Measurements from ENCODE around the gene DTX3.
"Not testable (repeated sequence)": the region's sequence is repeated elsewhere in the genome, so short reads cannot be mapped to it uniquely, and the experiment has no call there.

Gene DTX3

GRCh38 chr12:57655541-57656240, 51.1 kb downstream of the DTX3 start:
- H3K9ac ChIP-seq (ENCODE audit: low read length): no peak overlapping the region
- no peak overlapping the region for H3K27ac ChIP-seq (ENCODE audit: low read depth, low read length)
- WGBS (ENCODE audit: extremely low coverage, insufficient coverage, low lambda C conversion rate): no CpG with 5 or more reads among the region's 23 CpGs
- H2BK120ac ChIP-seq (ENCODE audit: low read depth, low read length): no peak overlapping the region
- H3K36me3 ChIP-seq (ENCODE audit: control insufficient read depth, insufficient read depth, low read length): no peaks in the 10 kb centered on the region
- no peak overlapping the region for H3K18ac ChIP-seq (ENCODE audit: low read length)
- H3K27me3 ChIP-seq (ENCODE audit: insufficient read depth, low read length, poor library complexity): no peaks in the 10 kb centered on the region
- no peak for DNase-seq
- H3K4me3 ChIP-seq (ENCODE audit: low read length): no peak overlapping the region
- H4K8ac ChIP-seq (ENCODE audit: low read depth, low read length): no peak overlapping the region
- no peaks in the 10 kb centered on the region for H3K79me2 ChIP-seq (ENCODE audit: control insufficient read depth, insufficient read depth, low read length)
- no peaks in the 10 kb centered on the region for H3K79me1 ChIP-seq (ENCODE audit: low read length)
- no peak overlapping the region for H3K56ac ChIP-seq (ENCODE audit: low read length)
- no peaks in the 10 kb centered on the region for H3K4me1 ChIP-seq (ENCODE audit: control insufficient read depth, low read depth, low read length)
- H3K4me2 ChIP-seq (ENCODE audit: low read length): no peak overlapping the region
- H3K23ac ChIP-seq (ENCODE audit: low read length): no peak overlapping the region
- H4K5ac ChIP-seq (ENCODE audit: low read length): no peak overlapping the region
- no peak overlapping the region for H2BK15ac ChIP-seq (replicated peaks; ENCODE audit: low read depth)
- no peak overlapping the region for H3K4ac ChIP-seq (ENCODE audit: low read depth, low read length)
- no peak overlapping the region for H2BK5ac ChIP-seq (ENCODE audit: low read length)
- no peak overlapping the region for H2AK5ac ChIP-seq (ENCODE audit: low read length)

GRCh38 chr12:57656408-57656807, 51.8 kb downstream of the DTX3 start:
- not testable (repeated sequence) for H3K4me3 ChIP-seq (ENCODE audit: low read length); H2BK120ac ChIP-seq (ENCODE audit: low read depth, low read length); H3K4me1 ChIP-seq (ENCODE audit: control insufficient read depth, low read depth, low read length); H3K79me1 ChIP-seq (ENCODE audit: low read length); H2AK5ac ChIP-seq (ENCODE audit: low read length); H3K23ac ChIP-seq (ENCODE audit: low read length); H3K4me2 ChIP-seq (ENCODE audit: low read length); H3K27ac ChIP-seq (ENCODE audit: low read depth, low read length); H3K56ac ChIP-seq (ENCODE audit: low read length); H4K8ac ChIP-seq (ENCODE audit: low read depth, low read length); H4K5ac ChIP-seq (ENCODE audit: low read length); H3K36me3 ChIP-seq (ENCODE audit: control insufficient read depth, insufficient read depth, low read length); H2BK15ac ChIP-seq (replicated peaks; ENCODE audit: low read depth); H3K27me3 ChIP-seq (ENCODE audit: insufficient read depth, low read length, poor library complexity); H2BK5ac ChIP-seq (ENCODE audit: low read length); H3K18ac ChIP-seq (ENCODE audit: low read length); DNase-seq; H3K79me2 ChIP-seq (ENCODE audit: control insufficient read depth, insufficient read depth, low read length); H3K9ac ChIP-seq (ENCODE audit: low read length); H3K4ac ChIP-seq (ENCODE audit: low read depth, low read length)
- no CpG with 5 or more reads among the region's 4 CpGs for WGBS (ENCODE audit: extremely low coverage, insufficient coverage, low lambda C conversion rate)

DNA sequence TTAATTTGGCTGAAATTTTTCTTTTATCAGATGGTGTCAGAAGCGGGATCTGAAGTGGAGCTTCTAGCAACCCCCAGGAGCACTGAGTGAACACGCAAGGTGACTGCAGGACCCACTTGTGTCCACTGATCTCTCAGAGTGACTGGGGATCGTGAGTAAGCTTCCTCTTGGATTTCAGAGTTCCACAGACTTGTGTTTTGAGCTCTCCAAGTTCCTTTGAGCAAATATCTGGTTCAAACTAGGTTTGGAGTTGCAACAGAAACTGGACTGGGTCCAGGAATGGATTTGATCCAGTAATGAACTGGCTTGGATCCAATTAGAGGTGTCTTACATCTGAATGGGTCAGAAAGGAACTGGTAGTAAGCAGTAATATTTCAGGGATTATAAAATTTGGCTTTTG, 53.1 kb downstream of the DTX3 start:
- H3K4me3 ChIP-seq (ENCODE audit: low read length): no peak overlapping the region
- no peak overlapping the region for H3K27ac ChIP-seq (ENCODE audit: low read depth, low read length)
- no peaks in the 10 kb centered on the region for H3K4me1 ChIP-seq (ENCODE audit: control insufficient read depth, low read depth, low read length)
- H2BK5ac ChIP-seq (ENCODE audit: low read length): no peak overlapping the region
- H3K4me2 ChIP-seq (ENCODE audit: low read length): no peak overlapping the region
- no peak overlapping the region for H2BK15ac ChIP-seq (replicated peaks; ENCODE audit: low read depth)
- no peaks in the 10 kb centered on the region for H3K79me2 ChIP-seq (ENCODE audit: control insufficient read depth, insufficient read depth, low read length)
- H4K5ac ChIP-seq (ENCODE audit: low read length): no peak overlapping the region
- H3K27me3 ChIP-seq (ENCODE audit: insufficient read depth, low read length, poor library complexity): no peaks in the 10 kb centered on the region
- no peak overlapping the region for H3K18ac ChIP-seq (ENCODE audit: low read length)
- H2AK5ac ChIP-seq (ENCODE audit: low read length): no peak overlapping the region
- H3K56ac ChIP-seq (ENCODE audit: low read length): no peak overlapping the region
- H3K23ac ChIP-seq (ENCODE audit: low read length): no peak overlapping the region
- H3K9ac ChIP-seq (ENCODE audit: low read length): no peak overlapping the region
- H3K36me3 ChIP-seq (ENCODE audit: control insufficient read depth, insufficient read depth, low read length): no peaks in the 10 kb centered on the region
- no peak overlapping the region for H2BK120ac ChIP-seq (ENCODE audit: low read depth, low read length)
- H3K4ac ChIP-seq (ENCODE audit: low read depth, low read length): no peak overlapping the region
- no CpG with 5 or more reads among the region's 3 CpGs for WGBS (ENCODE audit: extremely low coverage, insufficient coverage, low lambda C conversion rate)
- DNase-seq: no peak
- no peaks in the 10 kb centered on the region for H3K79me1 ChIP-seq (ENCODE audit: low read length)
- no peak overlapping the region for H4K8ac ChIP-seq (ENCODE audit: low read depth, low read length)

- no peak overlapping the region for H4K8ac ChIP-seq (ENCODE audit: low read depth, low read length)
- H2BK5ac ChIP-seq (ENCODE audit: low read length): no peak overlapping the region
- H2BK120ac ChIP-seq (ENCODE audit: low read depth, low read length): no peak overlapping the region
- H2BK15ac ChIP-seq (replicated peaks; ENCODE audit: low read depth): no peak overlapping the region
- H3K56ac ChIP-seq (ENCODE audit: low read length): no peak overlapping the region
- no peak overlapping the region for H3K4ac ChIP-seq (ENCODE audit: low read depth, low read length)
- no peaks in the 10 kb centered on the region for H3K36me3 ChIP-seq (ENCODE audit: control insufficient read depth, insufficient read depth, low read length)
- no peak overlapping the region for H3K27ac ChIP-seq (ENCODE audit: low read depth, low read length)
- H3K9ac ChIP-seq (ENCODE audit: low read length): no peak overlapping the region
- H3K79me1 ChIP-seq (ENCODE audit: low read length): no peaks in the 10 kb centered on the region
- no peak overlapping the region for H3K4me2 ChIP-seq (ENCODE audit: low read length)
- H3K23ac ChIP-seq (ENCODE audit: low read length): no peak overlapping the region
- no peak overlapping the region for H4K5ac ChIP-seq (ENCODE audit: low read length)
- H3K4me1 ChIP-seq (ENCODE audit: control insufficient read depth, low read depth, low read length): no peaks in the 10 kb centered on the region
- no peaks in the 10 kb centered on the region for H3K79me2 ChIP-seq (ENCODE audit: control insufficient read depth, insufficient read depth, low read length)
- H3K4me3 ChIP-seq (ENCODE audit: low read length): no peak overlapping the region
- no CpG with 5 or more reads among the region's 3 CpGs for WGBS (ENCODE audit: extremely low coverage, insufficient coverage, low lambda C conversion rate)
- no peak overlapping the region for H3K18ac ChIP-seq (ENCODE audit: low read length)
- no peaks in the 10 kb centered on the region for H3K27me3 ChIP-seq (ENCODE audit: insufficient read depth, low read length, poor library complexity)
- DNase-seq: no peak
- H2AK5ac ChIP-seq (ENCODE audit: low read length): no peak overlapping the region
These were observed 54.3 kb downstream of the DTX3 start for GRCh38 chr12:57658890-57659289.
